ENCODE results near the gene GRK5.

The GRK5 gene

DNA sequence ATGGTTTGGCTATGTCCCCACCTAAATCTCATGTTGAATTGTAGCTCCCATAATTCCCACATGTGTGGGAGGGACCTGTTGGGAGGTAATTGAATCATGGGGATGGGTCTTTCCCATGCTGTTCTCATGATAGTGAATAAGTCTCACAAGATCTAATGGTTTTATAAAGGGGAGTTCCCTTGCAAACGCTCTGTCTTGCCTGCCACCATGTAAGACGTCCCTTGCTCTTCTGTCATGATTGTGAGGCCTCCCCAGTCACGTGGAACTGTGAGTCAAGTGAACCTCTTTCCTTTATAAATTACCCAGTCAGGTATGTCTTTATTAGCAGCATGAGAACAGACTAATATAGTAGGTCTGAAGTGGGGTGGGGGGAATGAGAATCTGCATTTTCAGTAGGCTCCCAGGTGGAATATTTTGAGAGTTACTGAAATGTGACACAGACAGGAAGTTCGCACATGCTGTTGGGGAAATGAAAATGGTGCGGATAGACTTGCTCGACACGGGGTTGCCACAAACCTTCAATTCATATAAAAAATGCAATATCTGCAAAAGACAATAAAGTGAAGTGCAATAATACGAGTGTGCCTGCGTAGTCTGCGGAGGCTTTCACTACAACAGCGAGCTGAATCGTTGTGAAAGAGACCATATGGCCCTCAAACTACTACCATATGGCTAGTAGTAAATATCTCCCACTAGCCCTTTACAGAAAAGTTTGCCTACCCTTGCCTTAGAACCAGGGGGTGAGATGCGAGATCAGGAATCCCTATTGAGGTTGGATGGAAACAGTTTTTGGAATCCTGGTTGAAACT, 166.1 kb downstream of the GRK5 start:
- Histone ChIP-seq H3K36me3 (no peaks in the 10 kb centered on the region), H3K4me1 (peaks cover 0 to 74% (median 38%) of the 10 kb centered on the region in 4 donors), H3K9me3 (no peaks in the 10 kb centered on the region), H3K4me3 (no peak overlapping the region), H3K27me3 (no peaks in the 10 kb centered on the region), H3K27ac (no peak overlapping the region)
- DNase-seq: no peak
- intact Hi-C loops (cut with DNase I; ENCODE audit: low total_unique reads): loop anchor here (5.0 kb wide), 1 partner anchor 166 kb away; the partner anchor contains the start of gene GRK5
- TF ChIP-seq, protein P1, sequence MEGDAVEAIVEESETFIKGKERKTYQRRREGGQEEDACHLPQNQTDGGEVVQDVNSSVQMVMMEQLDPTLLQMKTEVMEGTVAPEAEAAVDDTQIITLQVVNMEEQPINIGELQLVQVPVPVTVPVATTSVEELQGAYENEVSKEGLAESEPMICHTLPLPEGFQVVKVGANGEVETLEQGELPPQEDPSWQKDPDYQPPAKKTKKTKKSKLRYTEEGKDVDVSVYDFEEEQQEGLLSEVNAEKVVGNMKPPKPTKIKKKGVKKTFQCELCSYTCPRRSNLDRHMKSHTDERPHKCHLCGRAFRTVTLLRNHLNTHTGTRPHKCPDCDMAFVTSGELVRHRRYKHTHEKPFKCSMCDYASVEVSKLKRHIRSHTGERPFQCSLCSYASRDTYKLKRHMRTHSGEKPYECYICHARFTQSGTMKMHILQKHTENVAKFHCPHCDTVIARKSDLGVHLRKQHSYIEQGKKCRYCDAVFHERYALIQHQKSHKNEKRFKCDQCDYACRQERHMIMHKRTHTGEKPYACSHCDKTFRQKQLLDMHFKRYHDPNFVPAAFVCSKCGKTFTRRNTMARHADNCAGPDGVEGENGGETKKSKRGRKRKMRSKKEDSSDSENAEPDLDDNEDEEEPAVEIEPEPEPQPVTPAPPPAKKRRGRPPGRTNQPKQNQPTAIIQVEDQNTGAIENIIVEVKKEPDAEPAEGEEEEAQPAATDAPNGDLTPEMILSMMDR (IDR thresholded peaks at IDR 0.05): no peak

DNA sequence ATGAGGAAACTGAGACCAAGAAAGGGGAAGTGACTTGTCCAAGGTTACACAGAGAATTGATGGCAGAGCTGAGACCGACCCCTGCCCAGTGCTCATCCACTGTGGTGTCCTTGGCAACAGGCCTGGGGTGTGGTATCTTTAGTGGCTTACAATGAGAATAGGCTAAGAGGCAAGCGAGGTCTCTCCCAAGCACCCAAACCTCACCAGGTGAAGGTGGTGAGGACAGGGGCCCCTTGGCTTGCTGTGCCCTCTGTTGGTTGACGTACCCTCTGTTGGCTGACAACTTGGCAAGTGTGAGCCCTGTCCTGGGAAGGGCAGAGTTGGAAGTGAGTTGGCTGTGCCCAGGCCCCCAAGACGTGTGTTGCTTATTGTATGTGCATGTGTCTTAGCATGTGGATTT, 166.9 kb downstream of the GRK5 start:
- H3K36me3 ChIP-seq: no peaks in the 10 kb centered on the region
- no peak for DNase-seq
- H3K27me3 ChIP-seq: no peaks in the 10 kb centered on the region
- no peak overlapping the region for H3K4me3 ChIP-seq
- no peaks in the 10 kb centered on the region for H3K9me3 ChIP-seq
- TF ChIP-seq, protein P1 (IDR thresholded peaks at IDR 0.05): no peak
- no peak overlapping the region for H3K27ac ChIP-seq
- H3K4me1 ChIP-seq: peaks cover 0 to 72% (median 37%) of the 10 kb centered on the region in 4 donors
- intact Hi-C loops (cut with DNase I; ENCODE audit: low total_unique reads): loop anchor here (5.0 kb wide), 1 partner anchor 167 kb away; the partner anchor contains the start of gene GRK5

DNA sequence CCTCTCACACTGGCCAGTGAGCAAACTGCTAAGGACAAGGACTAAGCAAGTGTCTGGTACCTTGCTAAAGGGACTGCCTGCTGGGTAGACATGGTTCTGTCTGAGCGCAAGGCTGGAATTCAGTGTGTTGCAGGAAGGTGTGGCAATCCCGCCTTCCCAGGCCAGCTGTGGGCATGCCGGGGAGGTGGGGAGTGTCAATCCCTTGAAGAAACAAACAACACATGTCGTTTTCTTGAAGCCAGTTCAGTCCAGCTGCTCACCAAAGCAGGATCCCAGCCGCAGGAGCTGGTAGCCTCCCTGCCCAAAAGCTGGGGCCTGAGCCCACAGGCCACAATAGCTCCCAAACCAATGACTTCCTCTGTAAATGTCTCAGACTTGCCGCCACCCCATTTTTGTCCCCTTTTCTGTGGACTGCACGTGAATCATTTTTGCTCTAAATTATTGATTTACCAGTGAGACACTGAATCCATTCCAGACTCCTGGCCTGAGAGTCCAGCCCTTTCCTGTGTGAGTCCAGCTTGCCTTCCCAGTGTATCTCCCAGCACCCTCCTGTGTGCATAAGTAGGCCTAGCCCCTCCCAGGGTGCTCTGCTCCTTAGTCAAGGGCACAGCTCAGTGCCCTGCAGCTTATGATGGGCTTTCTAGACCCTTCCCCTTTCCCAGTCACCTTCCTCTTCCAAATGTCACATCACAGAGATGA, 168.4 kb downstream of the GRK5 start:
- intact Hi-C loops (cut with DNase I; ENCODE audit: low total_unique reads): no loop called here
- no peak for DNase-seq
- TF ChIP-seq, protein P1 (IDR thresholded peaks at IDR 0.05): no peak
- H3K36me3 ChIP-seq: peaks cover 0 to 6% (median 4%) of the 10 kb centered on the region in 3 donors
- H3K27me3 ChIP-seq: no peaks in the 10 kb centered on the region
- no peak overlapping the region for H3K27ac ChIP-seq
- H3K4me3 ChIP-seq: no peak overlapping the region
- H3K4me1 ChIP-seq: peaks cover 0 to 57% (median 29%) of the 10 kb centered on the region in 4 donors
- H3K9me3 ChIP-seq: no peaks in the 10 kb centered on the region

DNA sequence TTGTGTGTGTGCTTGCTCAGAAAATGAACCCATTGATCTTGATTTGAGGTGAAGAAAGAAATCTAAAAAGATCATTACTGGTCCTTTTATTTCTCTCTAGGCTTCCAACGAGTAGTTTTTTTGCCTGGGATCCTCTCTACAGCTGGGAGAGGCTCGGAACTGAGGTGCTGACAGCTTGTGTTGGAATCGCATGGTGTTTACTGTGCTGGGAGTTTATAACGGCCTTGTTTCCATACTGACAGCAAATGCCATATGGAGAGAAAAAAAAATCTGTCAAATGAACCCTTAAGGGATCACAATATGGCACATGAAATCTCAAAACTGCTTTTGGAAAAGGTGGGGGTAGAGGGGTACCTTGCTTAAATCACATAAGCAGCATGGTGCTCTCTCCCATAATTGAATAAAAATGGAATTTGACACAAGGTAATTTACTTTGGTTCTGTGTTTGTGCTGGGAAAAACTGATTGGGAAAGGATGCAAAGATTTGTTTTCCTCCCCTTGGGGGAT, 170.1 kb downstream of the GRK5 start:
- peaks cover 5 to 16% (median 8%) of the 10 kb centered on the region in 3 donors for H3K36me3 ChIP-seq
- no peaks in the 10 kb centered on the region for H3K9me3 ChIP-seq
- TF ChIP-seq, protein P1 (IDR thresholded peaks at IDR 0.05): no peak
- intact Hi-C loops (cut with DNase I; ENCODE audit: low total_unique reads): no loop called here
- H3K4me1 ChIP-seq: peaks cover 0 to 40% (median 15%) of the 10 kb centered on the region in 4 donors
- peak overlapping the region in 1 of 2 donors; percentile 36 for H3K27ac ChIP-seq
- H3K4me3 ChIP-seq: no peak overlapping the region
- DNase-seq: no peak
- no peaks in the 10 kb centered on the region for H3K27me3 ChIP-seq

DNA sequence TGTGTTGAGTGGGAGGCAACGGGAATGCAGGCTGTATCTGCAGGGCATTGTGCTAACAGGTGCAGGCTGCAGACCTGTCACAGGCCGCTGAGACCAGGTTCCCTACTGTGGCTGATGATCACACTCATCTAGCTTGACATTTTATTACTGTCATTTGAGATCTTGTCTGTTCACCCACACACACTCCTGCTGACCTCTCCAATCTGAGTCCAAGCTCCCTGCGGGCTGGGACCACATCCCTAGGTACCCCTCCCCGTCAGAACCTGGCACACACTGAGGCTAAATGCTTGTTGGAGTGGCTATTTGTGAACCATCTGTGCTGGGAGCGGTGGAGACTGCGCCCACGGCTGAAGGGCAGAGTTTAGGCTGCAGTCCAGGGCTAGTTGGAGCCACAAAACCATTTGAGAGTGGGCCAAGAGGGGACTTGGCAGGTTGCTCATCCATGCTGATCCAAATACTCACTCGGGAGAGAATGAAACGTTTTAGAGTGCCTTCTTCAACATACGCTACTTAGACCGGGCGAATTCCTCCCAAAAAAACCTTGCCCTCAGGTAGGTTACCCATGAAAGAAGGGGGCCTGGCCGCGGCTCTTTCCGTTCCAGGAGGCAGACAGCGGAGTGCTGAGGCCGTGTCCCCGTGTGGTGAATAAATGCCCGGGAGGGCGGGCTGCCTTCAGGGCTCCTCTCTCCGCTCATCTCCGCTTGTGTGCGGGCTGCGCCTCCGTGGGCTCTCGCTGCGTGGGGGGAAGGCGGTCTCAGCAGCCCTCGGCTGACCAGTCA, 170.8 kb downstream of the GRK5 start:
- H3K4me3 ChIP-seq: no peak overlapping the region
- H3K36me3 ChIP-seq: peaks cover 5 to 16% (median 12%) of the 10 kb centered on the region in 3 donors
- intact Hi-C loops (cut with DNase I; ENCODE audit: low total_unique reads): no loop called here
- H3K27ac ChIP-seq: peak overlapping the region; percentile 2 to 36
- DNase-seq: no peak
- H3K27me3 ChIP-seq: no peaks in the 10 kb centered on the region
- H3K9me3 ChIP-seq: no peaks in the 10 kb centered on the region
- peaks cover 0 to 40% (median 15%) of the 10 kb centered on the region in 4 donors for H3K4me1 ChIP-seq
- TF ChIP-seq, protein P1 (IDR thresholded peaks at IDR 0.05): no peak

All from tibial artery (tissue), 4 donors.